ENCODE data around the gene CARTPT. TPM values are rescaled to one million over a fixed set of nuclear protein-coding genes. Genes with fewer than 3 reads are reported as not detected.

Gene CARTPT
- total RNA-seq, 1 donor from 2014 or later = not detected

DNA sequence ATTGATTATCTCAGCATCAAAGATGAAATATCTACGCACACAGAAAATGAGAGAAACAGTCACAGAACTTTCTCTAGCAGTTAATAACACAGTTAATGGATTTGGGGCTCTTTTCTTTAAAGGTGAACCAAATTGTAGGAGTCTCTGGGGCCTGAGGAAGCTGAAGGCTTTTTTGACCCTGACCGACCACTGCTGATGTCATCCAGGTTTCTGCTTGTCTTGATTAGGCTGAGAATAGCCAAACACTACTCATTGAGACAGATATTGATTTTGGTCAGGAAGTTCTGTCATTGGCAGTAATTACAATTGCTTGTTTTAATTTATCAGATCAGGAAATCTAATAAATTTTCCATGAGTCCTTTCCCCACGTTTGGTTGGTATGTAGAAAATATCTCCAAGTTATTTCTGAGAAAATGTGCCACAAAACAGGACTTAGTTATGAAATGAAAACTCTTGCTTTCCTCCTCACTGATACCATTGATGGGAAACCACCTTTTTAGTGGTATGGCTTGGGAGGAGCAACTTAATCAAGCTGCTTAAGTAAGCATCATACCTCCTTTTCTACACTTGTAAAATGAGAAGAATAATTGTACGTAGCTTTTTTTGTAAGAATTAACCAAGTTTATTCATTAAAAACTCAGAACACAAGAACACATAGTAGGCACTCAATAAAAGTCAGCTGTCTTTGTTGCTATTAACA lies 19.7 kb downstream of the CARTPT start:
- ATAC-seq = no peak

DNA sequence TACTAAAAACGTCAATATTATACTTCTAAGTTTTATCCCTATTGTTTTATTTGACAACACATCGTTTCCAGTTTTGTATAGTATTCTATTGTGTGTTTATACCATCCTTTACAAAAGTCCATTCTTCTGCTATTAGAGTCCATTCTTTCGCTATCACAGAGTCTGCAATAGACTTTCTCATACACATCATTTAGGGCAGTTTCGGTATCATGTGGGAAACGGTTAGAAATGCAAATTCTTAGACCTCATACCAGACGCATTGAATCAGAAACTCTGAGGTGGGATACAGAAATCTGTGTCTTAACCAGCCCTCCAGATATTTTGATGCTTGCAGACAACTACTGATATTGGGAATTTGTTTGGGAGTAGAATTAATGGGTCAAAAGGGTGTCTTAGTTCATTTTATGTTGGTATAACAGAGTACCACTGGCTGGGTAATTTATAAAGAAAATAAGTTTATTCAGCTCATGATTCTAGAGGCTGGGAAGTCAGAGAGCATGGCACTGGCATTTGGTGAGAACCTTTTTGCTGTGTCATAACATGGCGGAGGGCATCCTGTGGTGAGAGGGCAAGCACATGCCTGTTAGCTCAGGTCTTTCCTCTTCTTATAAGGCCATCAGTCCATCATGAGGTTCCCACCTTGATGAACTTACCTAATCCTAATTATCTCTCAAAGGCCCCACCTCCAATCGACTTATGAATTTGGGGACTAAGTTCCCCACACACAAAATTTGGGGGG lies 21.1 kb downstream of the CARTPT start:
- no peak for ATAC-seq

DNA sequence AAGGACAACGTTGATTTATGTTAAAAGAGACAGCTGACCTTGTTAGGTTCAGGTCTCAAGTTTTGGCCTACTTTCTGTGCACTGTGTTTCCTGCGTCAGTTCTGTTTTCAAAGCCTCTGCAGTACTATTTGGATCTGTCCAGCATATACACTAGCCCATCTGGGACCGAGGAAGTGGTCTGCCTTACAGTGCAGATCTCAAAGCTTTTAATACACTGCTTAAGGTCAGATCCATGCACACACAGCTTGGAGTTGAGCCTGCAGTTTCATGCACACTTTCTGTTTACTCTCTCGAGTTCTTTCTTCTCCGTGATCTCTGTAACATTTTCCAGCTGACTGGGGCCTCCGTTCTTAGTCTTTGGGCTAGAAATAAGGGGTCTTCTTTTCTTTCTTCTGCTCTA lies 24.1 kb downstream of the CARTPT start:
- ATAC-seq = no peak

DNA sequence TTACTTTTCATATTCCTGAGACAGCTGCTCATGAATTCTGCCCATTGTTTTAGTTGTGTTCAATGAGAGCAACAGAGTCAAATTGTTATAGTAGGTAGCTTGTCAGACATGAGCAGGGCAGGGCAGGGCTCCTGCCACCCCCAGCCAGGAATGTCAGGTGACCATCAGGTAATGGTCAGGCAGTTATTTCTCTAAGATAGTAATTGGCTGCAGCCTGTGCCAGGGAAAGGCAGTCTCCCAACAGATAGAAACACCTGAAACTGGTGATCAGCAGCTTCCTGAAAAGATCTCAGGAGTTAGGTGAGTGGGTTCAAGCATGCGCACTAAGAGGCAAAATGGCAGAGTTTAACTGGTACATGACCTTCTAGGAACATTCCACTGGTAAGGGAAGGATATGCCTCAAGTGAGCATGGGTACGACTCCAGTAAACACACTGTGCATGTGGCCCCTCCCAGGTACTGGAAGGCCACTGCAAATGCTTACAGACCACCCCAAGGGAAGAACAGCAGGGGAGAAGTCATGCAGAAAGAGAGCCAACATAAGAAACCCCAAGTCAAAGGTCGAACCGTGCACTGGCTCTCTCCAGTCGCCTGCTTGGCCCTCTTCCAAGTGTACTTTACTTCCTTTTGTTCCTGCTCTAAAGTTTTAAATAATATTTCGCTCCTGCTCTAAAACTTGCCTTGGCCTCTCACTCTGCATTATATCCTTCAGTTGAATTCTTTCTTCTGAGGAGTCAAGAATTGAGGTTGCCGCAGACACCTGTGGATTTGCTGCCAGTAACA lies 25.1 kb downstream of the CARTPT start:
- ATAC-seq = no peak

DNA sequence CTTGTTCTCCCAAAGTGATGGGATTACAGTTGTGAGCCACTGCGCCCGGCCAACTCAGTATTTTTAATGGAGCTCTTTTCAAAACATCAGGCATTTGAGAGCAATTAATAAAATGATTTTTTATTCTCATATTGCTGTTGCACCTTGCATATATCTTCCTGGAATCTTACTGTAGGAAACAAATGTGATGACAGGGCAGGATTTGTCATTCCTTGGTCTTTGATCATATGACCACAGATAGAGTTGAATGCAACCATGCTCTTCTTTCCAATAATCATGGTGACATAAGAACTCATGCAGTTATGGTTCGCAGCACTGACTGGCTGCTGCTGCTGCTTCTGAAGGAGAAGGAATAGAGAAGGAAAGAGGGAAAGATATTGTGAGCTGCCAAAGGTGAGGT lies 28.1 kb downstream of the CARTPT start:
- ATAC-seq = no peak

DNA sequence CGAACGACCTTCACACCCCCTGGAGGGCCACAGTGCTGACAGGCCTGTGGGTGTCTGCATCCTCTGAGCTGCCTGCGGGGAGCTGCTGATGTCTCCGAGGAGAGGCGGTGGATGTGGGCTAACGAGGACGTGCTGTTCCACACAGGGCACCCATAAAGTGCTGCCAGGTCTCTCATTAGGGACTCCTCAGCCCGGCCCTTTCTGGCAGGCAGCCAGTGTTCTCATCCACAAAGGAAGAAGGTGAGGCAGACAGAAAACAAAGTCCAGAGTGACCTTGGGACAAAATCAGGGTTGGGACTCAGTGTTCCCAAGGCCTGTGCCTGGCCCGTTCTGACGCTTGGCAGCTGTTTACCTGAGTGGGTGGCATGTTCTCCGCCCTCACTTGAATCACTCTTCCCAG lies 29.3 kb downstream of the CARTPT start:
- no peak for ATAC-seq

DNA sequence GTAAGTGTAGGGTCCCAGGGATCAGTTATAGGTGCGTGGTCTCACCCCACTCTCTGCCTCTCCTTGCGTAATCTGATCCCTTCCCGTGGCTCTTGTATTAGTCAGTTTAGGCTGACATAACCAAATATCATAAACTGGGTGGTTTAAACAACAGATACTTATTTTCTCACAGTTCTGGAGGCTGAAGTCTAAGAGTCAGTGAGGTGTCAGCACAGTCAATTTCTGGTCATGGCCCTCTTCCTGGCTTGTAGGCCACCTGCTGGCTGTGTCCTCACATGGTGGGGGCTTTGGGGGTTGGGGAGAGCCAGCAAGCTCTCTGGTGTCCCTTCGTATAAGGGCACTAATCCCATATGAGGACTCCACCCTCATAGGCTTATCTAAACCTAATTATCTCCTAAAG lies 32.3 kb downstream of the CARTPT start:
- no peak for ATAC-seq

DNA sequence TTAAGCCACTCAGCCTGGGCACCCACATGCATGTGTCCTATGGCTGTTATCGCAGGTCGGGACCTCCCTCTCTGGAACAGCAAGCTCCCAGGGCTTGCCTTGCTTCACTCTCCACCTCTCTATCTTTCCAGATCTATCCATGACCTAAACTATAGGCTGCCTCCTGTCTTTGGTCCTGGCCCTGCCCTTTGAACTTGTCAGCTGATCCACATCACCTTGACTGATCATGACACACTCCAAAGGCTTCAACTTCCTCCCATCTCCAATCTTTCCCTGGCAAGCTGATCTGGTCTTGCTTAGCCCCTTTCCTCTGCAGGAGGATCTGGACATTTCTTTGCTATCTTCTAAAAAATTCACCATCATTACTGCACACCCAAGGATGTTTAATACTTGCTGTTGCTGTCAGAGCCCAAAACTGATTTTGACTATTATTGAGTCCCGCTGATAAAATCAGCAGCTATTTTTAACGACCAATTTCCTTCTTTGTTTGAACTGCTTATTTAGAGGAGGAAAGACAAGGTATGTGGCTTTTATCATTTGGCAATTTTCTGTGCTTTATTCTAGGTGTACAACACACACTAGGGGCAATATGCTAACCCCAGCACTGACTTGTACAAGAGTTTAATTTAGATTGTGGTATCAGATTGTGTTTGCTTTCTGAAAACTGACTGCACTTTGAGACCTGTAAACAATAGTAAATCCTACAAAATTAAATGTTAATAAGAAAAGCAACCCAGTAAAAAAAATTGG lies 33.5 kb downstream of the CARTPT start:
- no peak for ATAC-seq

DNA sequence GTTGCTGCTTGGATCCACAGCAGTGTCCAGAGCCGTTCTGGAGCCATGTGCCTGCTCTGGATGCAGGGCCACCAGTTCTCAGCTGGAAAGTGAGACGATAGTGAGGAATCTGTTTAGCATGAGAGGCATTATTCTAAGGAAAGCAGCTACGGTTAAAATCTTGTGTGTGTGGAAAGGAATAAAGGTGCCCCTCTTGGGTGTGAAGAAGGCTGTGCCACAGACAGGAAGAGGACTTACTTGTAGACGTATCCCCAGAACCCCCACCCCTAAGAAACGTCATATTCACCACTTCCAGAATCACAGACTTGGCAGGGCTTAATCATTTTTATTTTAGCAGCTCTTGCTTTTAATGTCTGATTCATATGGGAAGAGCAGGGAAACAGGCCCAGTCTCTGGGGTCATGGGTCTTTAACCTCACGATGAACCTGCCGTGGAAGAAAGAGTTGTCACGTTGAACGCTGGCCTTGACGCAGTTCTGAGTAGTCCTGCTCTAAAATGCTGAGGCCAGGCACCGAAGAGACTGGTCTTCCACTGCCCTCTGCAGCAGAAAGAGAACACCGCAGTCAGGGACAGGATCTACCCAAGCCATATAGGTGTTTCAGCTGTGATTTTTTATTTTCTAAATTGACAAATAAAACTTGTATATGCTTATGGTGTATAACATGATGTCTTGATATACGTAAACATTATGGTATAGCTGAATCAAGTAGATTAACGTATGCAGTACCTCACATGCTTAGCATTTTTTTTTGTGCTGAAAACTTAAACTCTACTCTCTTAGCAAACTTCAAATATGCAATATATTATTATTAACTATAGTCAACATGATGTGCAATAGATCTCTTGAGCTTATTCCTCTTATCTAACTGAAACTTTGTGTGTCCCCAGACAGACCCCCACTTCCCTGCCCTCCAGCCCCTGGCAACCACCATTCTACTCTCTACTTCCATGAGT lies 38.8 kb downstream of the CARTPT start:
- ATAC-seq = peak; percentile 94

DNA sequence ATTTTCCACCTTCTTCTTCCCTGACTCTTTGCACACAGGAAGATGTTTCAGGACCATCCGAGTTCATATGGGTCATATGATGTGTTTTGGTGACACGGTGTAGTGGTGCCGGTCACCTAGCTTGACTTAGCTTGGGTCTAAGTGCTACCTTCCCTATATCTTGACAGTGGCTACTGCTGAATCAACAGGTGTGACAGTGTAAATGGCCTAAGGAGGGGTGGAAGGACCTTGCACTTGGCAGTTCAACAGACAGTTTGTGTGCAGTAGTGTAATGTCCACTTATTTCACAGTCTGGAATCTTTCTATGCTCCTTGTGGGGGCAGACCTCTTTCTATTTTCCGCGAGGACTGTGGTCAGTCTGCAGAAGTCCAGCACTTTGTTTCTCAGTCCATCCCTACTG lies 43.8 kb downstream of the CARTPT start:
- no peak for ATAC-seq

DNA sequence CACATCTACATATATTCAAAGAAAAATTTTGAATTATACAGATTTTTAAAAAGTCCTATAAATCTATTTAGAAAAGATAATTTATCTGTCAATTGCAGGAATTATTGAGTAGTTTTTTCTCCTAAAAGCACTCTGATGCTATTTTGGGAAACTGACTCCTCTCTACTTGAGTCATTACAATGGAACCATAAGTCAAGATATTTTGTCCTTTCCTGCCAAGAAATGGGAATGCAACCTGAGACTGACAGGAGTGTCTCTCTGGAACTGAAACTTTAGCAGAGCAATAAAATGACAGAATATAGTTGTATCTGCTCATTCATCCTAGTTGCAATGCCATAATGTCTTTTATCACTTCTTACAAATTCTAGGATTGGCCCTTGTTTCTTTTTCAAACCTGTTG lies 48.6 kb downstream of the CARTPT start:
- no peak for ATAC-seq

DNA sequence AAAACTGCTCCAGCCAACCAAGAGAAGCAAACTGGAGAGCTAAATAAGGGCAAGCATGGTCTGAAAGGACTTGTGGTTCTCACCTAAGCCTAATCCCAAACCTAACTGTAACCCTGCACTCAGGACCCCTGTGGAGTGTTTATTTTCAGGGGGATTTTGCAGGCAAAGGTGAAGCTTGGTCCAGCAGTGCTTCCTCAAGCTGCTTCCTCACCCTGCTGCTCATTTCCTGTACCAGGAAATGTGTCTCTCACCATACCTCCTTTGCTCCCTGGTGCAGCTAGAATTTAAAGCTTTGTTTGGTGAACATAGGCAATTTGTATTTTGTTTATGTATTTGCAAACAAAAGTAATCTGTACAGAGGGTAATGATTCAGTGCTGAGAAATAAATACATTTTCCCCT lies 50.2 kb downstream of the CARTPT start:
- ATAC-seq = no peak

DNA sequence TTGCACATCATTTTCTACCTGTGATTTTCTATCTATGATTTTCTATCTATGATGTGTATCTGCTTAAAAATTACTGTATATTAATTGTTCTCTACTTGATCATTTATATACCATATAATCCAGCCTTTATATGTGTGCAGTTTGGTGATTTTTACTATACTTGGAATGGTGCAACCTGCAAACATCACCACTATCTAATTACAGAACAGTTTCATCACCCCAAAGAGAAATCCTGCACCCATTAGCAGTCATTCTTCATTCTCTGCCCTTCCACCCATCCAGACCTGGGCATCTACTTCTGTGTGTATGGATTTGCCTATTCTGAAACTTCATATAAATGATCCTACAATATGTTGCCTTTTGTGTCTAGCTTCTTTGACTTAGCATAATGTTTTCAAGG lies 51.3 kb downstream of the CARTPT start:
- ATAC-seq = no peak

Other genes with a start within 250 kb of the CARTPT start
- 34.1 TPM for gene MCCC2, start 131.9 kb upstream of the CARTPT start, total RNA-seq

Measured in esophagus mucosa (tissue), 1 donor.